ENCODE results near the gene SIK3. TPM values are rescaled to one million over a fixed set of nuclear protein-coding genes. Genes with fewer than 3 reads are reported as not detected.
"Not testable (repeated sequence)": the region's sequence is repeated elsewhere in the genome, so short reads cannot be mapped to it uniquely, and the experiment has no call there.

The SIK3 gene
- total RNA-seq, 2 experiments from 2014 or later = 22.8 to 24.0 TPM

GRCh38 chr11:117023707-117024106, 74.5 kb downstream of the SIK3 start:
- peak overlapping the region; percentile 58 for H3K27ac Mint-ChIP-seq
- H3K4me3 Mint-ChIP-seq, H3K9me3 Mint-ChIP-seq, H3K27me3 Mint-ChIP-seq, DNase-seq: not testable (repeated sequence)
- peaks cover 16% of the 10 kb centered on the region for H3K36me3 Mint-ChIP-seq
- peaks cover 80% of the 10 kb centered on the region for H3K4me1 Mint-ChIP-seq

GRCh38 chr11:117023178-117023577, 75.0 kb downstream of the SIK3 start:
- Mint-ChIP-seq H3K4me3 (no peak overlapping the region), H3K9me3 (peaks cover 1% of the 10 kb centered on the region), H3K4me1 (peaks cover 78% of the 10 kb centered on the region), H3K27me3 (no peaks in the 10 kb centered on the region), H3K27ac (peak overlapping the region; percentile 5), H3K36me3 (peaks cover 11% of the 10 kb centered on the region)
- no peak for DNase-seq

DNA sequence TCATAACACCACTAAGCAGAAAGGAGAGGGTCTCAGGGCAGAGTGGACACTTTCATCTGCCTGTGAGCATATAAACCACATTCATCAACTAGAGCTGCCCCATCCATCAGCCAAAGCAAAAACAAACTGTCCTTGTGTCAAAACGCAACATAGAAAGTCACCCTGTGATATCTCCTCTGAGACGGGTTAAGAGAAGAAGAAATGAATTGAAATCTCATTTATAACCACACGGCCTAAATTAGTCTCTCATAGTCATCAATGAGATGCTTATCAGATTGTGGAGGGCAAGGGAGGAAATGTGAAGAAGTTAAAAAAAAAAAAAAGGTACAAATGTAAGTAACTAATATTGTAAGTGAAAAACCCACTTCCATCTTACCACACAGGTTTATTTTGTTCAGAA, 75.7 kb downstream of the SIK3 start:
- DNase-seq = no peak
- H3K27me3 Mint-ChIP-seq = no peaks in the 10 kb centered on the region
- H3K4me1 Mint-ChIP-seq = peaks cover 79% of the 10 kb centered on the region
- H3K9me3 Mint-ChIP-seq = peaks cover 1% of the 10 kb centered on the region
- H3K4me3 Mint-ChIP-seq = no peak overlapping the region
- peaks cover 9% of the 10 kb centered on the region for H3K36me3 Mint-ChIP-seq
- H3K27ac Mint-ChIP-seq = peak overlapping the region; percentile 52

DNA sequence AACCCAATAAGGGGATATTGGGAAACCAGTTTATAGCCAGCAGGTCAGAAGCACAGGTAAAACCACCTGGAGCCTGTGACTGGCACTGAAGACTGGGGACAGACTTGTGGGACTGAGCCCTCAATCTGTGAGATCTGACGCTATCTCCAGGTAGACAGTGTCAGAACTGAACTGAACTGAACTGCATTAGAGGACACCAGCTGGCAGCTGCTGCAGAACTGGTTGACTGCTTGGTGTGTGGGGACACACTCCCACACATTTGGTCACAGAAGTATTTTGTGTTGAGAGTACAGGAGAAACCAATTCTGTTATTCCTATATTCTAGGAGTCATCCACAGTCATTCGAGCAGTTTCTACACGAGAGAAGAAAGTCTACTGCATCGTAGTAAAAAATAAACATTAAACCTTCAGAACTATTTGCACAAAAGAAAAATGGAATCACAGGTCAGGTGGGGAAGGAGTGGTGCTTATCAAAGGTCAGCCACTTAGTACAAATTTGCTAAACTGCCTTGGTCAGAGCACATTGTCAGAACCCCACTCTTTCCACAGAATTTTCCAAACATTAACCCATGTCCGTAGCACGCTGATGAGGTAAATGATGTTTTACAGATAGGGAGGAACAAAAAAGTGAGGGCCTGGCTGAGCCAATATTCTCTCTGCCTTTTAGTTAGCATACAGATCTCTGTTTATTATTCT, 77.2 kb downstream of the SIK3 start:
- H3K27ac Mint-ChIP-seq = peak overlapping the region; percentile 7
- no peaks in the 10 kb centered on the region for H3K27me3 Mint-ChIP-seq
- H3K9me3 Mint-ChIP-seq = peaks cover 2% of the 10 kb centered on the region
- H3K36me3 Mint-ChIP-seq = peaks cover 6% of the 10 kb centered on the region
- no peak for DNase-seq
- no peak overlapping the region for H3K4me3 Mint-ChIP-seq
- peaks cover 67% of the 10 kb centered on the region for H3K4me1 Mint-ChIP-seq

DNA sequence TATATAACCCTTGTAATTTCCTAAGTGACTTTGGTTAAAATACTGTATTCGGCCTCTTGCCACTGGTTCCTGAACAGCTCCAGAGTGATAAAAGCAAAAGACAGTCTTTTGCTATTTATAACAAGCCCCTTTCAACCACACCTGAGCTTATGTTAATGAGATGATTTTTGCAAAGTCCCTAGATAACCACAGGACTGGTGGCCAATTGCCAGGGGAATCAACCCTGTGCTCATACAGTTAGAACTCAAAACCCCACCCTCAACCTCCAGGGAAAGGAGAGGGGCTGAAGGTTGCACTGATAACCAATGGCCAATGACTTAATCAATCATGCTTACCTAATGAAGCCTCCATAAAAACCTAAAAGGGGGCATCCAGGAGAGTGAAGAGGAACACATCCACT, 77.9 kb downstream of the SIK3 start:
- peak overlapping the region; percentile 68 for H3K27ac Mint-ChIP-seq
- peak; percentile 59 for DNase-seq
- H3K4me1 Mint-ChIP-seq = peaks cover 63% of the 10 kb centered on the region
- peaks cover 6% of the 10 kb centered on the region for H3K36me3 Mint-ChIP-seq
- peaks cover 2% of the 10 kb centered on the region for H3K9me3 Mint-ChIP-seq
- H3K27me3 Mint-ChIP-seq = no peaks in the 10 kb centered on the region
- no peak overlapping the region for H3K4me3 Mint-ChIP-seq

DNA sequence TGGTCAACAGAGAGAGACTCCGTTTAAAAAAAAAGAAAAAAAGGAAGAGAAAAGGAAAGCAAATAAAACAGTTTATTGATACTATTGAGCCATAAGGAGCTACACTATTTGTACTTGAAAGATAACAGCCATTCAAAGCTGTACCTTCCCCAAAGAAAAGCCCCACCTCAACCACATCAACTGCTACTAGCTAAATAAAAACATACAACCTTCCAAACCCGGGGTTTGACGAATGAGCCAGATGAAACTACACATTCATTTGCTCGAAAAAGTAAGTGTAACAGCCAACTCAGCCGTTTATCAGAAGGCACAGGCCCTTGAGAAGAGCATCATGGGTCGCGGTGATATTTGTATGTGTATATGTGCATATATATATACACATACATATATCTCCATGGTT, 78.4 kb downstream of the SIK3 start:
- peaks cover 5% of the 10 kb centered on the region for H3K36me3 Mint-ChIP-seq
- no peaks in the 10 kb centered on the region for H3K27me3 Mint-ChIP-seq
- peaks cover 59% of the 10 kb centered on the region for H3K4me1 Mint-ChIP-seq
- peaks cover 2% of the 10 kb centered on the region for H3K9me3 Mint-ChIP-seq
- peak overlapping the region; percentile 68 for H3K27ac Mint-ChIP-seq
- peak overlapping the region; percentile 34 for H3K4me3 Mint-ChIP-seq
- no peak for DNase-seq

DNA sequence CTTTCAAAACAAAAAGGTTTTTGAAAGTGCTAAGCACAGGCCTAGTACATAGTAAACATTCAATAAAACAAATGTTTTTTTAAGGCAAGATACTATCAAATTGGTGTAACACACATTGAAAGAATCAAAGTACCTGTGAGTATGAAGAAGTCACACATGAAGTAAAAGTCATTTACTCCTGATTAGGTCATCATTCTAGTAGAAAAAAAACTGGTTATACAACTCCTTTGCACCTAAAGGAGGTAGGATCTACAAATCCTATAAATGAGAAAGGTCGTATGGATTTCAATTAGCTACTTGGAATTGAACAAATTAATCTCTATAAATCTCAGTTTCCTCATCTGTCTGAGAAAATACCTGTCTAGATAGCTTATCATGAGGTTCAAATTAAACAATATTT, 80.8 kb downstream of the SIK3 start:
- H3K27ac Mint-ChIP-seq = no peak overlapping the region
- peaks cover 43% of the 10 kb centered on the region for H3K4me1 Mint-ChIP-seq
- no peak for DNase-seq

DNA sequence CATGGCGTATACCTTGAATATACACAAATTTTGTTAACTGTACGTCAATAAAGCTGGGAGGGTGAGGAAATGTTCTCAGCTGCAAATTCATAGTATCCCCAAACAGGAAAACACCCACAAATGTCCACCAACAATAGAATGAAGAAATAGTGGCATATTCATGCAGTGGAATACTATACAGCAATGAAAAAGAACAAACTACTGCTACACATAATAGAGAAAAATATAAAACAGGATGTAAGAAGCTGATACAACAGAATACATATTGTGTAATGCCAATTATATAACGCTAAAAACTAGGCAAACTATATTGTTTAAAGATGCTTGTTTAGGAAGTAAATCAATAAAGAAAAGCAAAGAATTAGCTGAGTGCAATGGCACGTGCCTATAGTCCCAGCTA, 81.5 kb downstream of the SIK3 start:
- no peak for DNase-seq
- H3K4me3 Mint-ChIP-seq = no peak overlapping the region
- peaks cover 41% of the 10 kb centered on the region for H3K4me1 Mint-ChIP-seq
- no peak overlapping the region for H3K27ac Mint-ChIP-seq
- H3K9me3 Mint-ChIP-seq = peaks cover 2% of the 10 kb centered on the region
- peaks cover 7% of the 10 kb centered on the region for H3K36me3 Mint-ChIP-seq
- H3K27me3 Mint-ChIP-seq = no peaks in the 10 kb centered on the region

More for the DNA sequence above, 80.8 kb downstream of the SIK3 start:
- peaks cover 2% of the 10 kb centered on the region for H3K9me3 Mint-ChIP-seq
- peaks cover 5% of the 10 kb centered on the region for H3K36me3 Mint-ChIP-seq
- H3K4me3 Mint-ChIP-seq = no peak overlapping the region
- no peaks in the 10 kb centered on the region for H3K27me3 Mint-ChIP-seq

DNA sequence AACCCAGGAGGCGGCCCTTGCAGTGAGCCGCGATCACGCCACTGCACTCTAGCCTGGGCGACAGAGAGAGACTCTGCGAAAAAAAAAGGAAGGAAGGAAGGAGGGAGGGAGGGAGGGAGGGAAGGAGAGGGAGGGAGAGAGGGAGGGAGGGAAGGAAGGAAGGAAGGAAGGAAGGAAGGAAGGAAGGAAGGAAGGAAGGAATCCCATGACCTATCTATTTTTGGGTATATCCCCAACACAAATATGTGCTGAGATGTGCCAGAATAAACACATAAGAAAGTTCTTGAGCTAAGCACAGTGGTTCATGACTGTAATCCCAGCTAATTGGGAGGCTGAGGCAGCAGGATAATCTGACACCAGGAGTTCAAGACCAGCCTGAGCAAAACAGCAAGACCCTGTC, 82.0 kb downstream of the SIK3 start:
- DNase-seq = no peak
- Mint-ChIP-seq H3K4me3 (no peak overlapping the region), H3K27me3 (no peaks in the 10 kb centered on the region), H3K36me3 (peaks cover 7% of the 10 kb centered on the region), H3K9me3 (peaks cover 2% of the 10 kb centered on the region), H3K27ac (no peak overlapping the region), H3K4me1 (peaks cover 40% of the 10 kb centered on the region)

DNA sequence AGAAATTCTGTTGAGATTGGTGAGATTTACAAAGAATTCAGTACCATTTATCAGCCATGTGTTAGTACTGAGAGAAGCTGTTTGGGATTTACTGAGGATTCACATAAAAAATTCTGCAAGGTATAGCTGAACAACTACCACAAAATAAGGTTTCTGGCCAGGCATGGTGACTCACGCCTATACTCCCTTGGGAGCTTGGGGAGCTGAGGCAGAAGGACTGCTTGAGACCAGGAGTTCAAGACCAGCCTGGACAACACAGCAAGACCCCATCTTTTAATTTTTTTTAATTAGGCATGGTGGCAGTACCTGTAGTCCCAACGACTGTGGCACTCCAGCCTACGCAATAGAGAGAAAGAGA, 86.7 kb downstream of the SIK3 start:
- no peaks in the 10 kb centered on the region for H3K9me3 Mint-ChIP-seq
- H3K4me3 Mint-ChIP-seq = no peak overlapping the region
- no peak overlapping the region for H3K27ac Mint-ChIP-seq

DNA sequence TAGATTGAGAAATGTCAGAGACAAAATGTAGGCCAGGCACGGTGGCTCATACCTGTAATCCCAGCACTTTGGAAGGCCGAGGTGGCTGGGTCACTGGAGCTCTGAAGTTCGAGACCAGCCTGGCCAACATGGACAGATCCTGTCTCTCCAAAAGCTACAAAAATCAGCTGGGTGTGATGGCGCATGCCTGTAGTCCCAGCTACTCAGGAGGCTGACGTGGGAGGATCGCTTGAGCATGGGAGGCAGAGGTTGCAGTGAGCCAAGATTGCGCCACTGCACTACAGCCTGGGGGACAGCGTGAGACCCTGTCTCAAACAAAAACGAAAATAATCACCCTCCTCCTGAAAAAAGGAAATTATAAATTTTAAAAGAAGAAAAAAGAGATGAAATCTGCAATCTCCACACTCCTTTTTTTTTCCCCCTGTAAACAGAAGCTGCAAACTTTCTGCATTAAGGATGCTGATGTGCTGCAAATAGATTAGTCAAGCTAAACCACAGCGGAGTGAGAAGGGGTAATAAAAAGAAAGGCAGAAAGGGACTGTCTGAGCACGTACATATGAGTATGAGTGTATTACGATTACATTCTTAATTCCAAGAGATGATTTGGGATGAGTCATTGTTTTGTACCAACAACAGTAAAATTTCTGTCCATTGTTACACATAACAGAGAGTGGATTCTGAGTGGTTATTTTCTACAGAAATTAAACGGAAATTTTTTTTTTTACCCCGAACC, 87.3 kb downstream of the SIK3 start:
- H3K27ac Mint-ChIP-seq = no peak overlapping the region
- DNase-seq = no peak
- peaks cover 5% of the 10 kb centered on the region for H3K36me3 Mint-ChIP-seq
- H3K4me3 Mint-ChIP-seq = no peak overlapping the region
- peaks cover 27% of the 10 kb centered on the region for H3K4me1 Mint-ChIP-seq
- no peaks in the 10 kb centered on the region for H3K27me3 Mint-ChIP-seq
- no peaks in the 10 kb centered on the region for H3K9me3 Mint-ChIP-seq

More for the DNA sequence above, 86.7 kb downstream of the SIK3 start:
- Mint-ChIP-seq H3K4me1 (peaks cover 22% of the 10 kb centered on the region), H3K27me3 (no peaks in the 10 kb centered on the region), H3K36me3 (peaks cover 5% of the 10 kb centered on the region)
- no peak for DNase-seq

- Mint-ChIP-seq H3K4me3 (no peak overlapping the region), H3K27ac (no peak overlapping the region), H3K36me3 (peaks cover 5% of the 10 kb centered on the region), H3K9me3 (no peaks in the 10 kb centered on the region), H3K4me1 (peaks cover 31% of the 10 kb centered on the region), H3K27me3 (no peaks in the 10 kb centered on the region)
- DNase-seq = no peak
Measured at GRCh38 chr11:117009905-117010605, 88.2 kb downstream of the SIK3 start.

- Mint-ChIP-seq H3K27me3 (no peaks in the 10 kb centered on the region), H3K36me3 (peaks cover 14% of the 10 kb centered on the region), H3K4me3 (no peak overlapping the region), H3K4me1 (peaks cover 51% of the 10 kb centered on the region), H3K27ac (no peak overlapping the region), H3K9me3 (no peaks in the 10 kb centered on the region)
- DNase-seq = no peak
Measured at GRCh38 chr11:117005758-117006157, 92.5 kb downstream of the SIK3 start.

DNA sequence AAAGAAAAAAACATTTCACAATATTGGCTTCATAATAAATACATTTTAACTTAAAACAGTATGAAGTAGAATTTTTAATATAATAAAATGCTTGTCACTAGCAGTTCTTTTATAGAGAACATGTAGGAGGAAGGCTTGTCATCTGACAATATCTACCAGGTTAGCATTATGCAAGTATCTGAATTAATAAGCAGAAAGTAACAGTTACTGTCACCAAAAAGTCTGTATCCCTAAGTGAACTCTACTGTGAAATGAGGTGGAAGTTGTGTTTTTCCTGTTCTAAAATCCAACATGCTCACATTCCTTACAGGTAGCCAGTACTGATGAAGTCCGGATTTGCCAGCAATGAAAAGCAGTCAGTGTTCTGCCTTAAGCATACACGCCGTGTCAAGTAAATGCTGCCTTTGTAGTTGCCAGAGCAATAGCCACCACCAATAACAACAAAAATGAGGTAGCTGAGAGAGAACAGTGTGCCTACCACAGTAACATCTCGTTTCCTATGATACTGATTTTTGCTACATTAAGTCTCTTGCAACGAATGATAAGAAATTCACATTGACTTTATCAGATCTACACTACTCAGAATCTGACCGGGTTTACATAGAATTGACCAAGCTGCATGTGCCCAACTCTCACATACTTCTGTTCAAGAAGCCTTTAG, 95.5 kb downstream of the SIK3 start:
- H3K27ac Mint-ChIP-seq = no peak overlapping the region
- no peak for DNase-seq
- H3K4me3 Mint-ChIP-seq = no peak overlapping the region
- H3K4me1 Mint-ChIP-seq = peaks cover 55% of the 10 kb centered on the region
- H3K36me3 Mint-ChIP-seq = peaks cover 19% of the 10 kb centered on the region
- H3K9me3 Mint-ChIP-seq = peaks cover 2% of the 10 kb centered on the region
- no peaks in the 10 kb centered on the region for H3K27me3 Mint-ChIP-seq

Data from activated naive CD8-positive, alpha-beta T cell treated with anti-CD3 and anti-CD28 coated beads for 36 hours (primary cell).